Measurements from ENCODE around the gene FAIM2. TPM values are rescaled to one million over a fixed set of nuclear protein-coding genes. Genes with fewer than 3 reads are reported as not detected.
A peak's percentile ranks its signal among the peaks of the same experiment; 100 is the strongest.

Gene FAIM2
- total and polyA plus RNA-seq, 2 experiments from 2014 or later: 0.61 to 2.0 TPM

- H3F3A ChIP-seq (replicated peaks; ENCODE audit: low read depth): no peaks in the 10 kb centered on the region
- no peaks in the 10 kb centered on the region for H3K36me3 ChIP-seq (ENCODE audit: insufficient read depth)
- H4K20me1 ChIP-seq (replicated peaks; ENCODE audit: insufficient read depth): no peaks in the 10 kb centered on the region
- H3K27me3 Mint-ChIP-seq (ENCODE audit: insufficient read depth, low read depth, poor library complexity): peaks cover 15% of the 10 kb centered on the region
- H3K9me3 Mint-ChIP-seq: no peaks in the 10 kb centered on the region
- no peaks in the 10 kb centered on the region for H3K79me2 ChIP-seq (replicated peaks; ENCODE audit: insufficient read depth)
- ATAC-seq (no peak), DNase-seq (ENCODE audit: low spot score) (no peak)
- no peaks in the 10 kb centered on the region for H3K9me2 ChIP-seq (ENCODE audit: insufficient read depth)
- H3K4me2 ChIP-seq: no peak overlapping the region
- no peak overlapping the region; the same call in 1 of the 2 replicates for H3K27ac Mint-ChIP-seq
- no peaks in the 10 kb centered on the region for H3K36me3 Mint-ChIP-seq (ENCODE audit: low read depth)
- H3K27me3 ChIP-seq (ENCODE audit: insufficient read depth): no peaks in the 10 kb centered on the region
- H3K4me1 ChIP-seq (ENCODE audit: insufficient read depth): peaks cover 26% of the 10 kb centered on the region
- H3K4me3 Mint-ChIP-seq: no peak overlapping the region
- peaks cover 29% of the 10 kb centered on the region for H3K4me1 Mint-ChIP-seq
- 0 out of 2 replicates have a peak overlapping the region, but pooled peaks have one; percentile 38 for H2AFZ ChIP-seq
- no peak overlapping the region for H3K27ac ChIP-seq (ENCODE audit: low read depth)
- H3K4me3 ChIP-seq: no peak overlapping the region
- TF ChIP-seq EZH2phosphoT487 (IDR thresholded peaks at IDR 0.05; ENCODE audit: unreplicated experiment): no peak
- no peak for TF ChIP-seq JUNB (IDR thresholded peaks at IDR 0.05; ENCODE audit: unreplicated experiment)
- TF ChIP-seq ZNF114 (CRISPR knock-in tag; IDR thresholded peaks at IDR 0.05): no peak
- no peak for TF ChIP-seq NANOG (IDR thresholded peaks at IDR 0.05; ENCODE audit: borderline replicate concordance)
- no peak for TF ChIP-seq REST (IDR thresholded peaks at IDR 0.05; ENCODE audit: unreplicated experiment)
- TF ChIP-seq CREB1 (CRISPR knock-in tag; IDR thresholded peaks at IDR 0.05; ENCODE audit: low read depth): no peak
- TF ChIP-seq ETS1 (IDR thresholded peaks at IDR 0.05): no peak
- no peak for TF ChIP-seq EZH2 (IDR thresholded peaks at IDR 0.05; ENCODE audit: low read depth, unreplicated experiment)
- no peak for TF ChIP-seq ZNF462 (CRISPR knock-in tag; IDR thresholded peaks at IDR 0.05)
- TF ChIP-seq POLR2AphosphoS5 (IDR thresholded peaks at IDR 0.05; ENCODE audit: low read depth): no peak
- no peak for TF ChIP-seq CTCF (conservative IDR thresholded peaks at IDR 0.05; ENCODE audit: low read depth in 2 of 2)
- TF ChIP-seq ZNF331 (CRISPR knock-in tag; IDR thresholded peaks at IDR 0.05; ENCODE audit: low read depth): no peak
- no peak for TF ChIP-seq STAT1 (IDR thresholded peaks at IDR 0.05; ENCODE audit: unreplicated experiment)
Measured at GRCh38 chr12:49947593-49948226, 44.0 kb upstream of the FAIM2 start.

Data from GM23338 (cell line).